ENCODE data around the gene SLC9A6.

DNA sequence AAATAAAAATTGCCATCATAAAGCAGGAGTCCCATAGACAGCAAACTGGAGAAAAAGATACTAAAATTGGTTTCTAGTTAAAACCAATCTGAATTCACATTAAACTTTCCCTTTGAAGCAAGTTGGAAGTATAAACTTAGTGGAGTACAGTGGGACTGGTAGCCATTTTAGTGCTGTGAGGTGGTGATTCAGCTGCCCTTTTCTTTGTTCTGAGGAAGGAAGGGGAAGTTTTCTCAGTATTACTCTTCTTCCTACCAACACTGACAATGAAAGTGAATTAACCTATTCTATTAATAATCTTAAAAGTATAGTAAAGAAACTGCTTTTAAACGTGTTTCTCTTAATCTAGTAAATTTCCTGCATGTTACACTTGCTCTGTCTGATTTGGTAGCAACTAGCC is 36.7 kb downstream of the SLC9A6 start:
- TF ChIP-seq CTCF (IDR thresholded peaks at IDR 0.05; ENCODE audit: low read depth, low read length) = no peak
- no peak for TF ChIP-seq EZH2phosphoT487 (IDR thresholded peaks at IDR 0.05; ENCODE audit: low read depth)
